ENCODE measurements around the gene DYNC1H1.
A peak's percentile ranks its signal among the peaks of the same experiment; 100 is the strongest.

Gene DYNC1H1

DNA sequence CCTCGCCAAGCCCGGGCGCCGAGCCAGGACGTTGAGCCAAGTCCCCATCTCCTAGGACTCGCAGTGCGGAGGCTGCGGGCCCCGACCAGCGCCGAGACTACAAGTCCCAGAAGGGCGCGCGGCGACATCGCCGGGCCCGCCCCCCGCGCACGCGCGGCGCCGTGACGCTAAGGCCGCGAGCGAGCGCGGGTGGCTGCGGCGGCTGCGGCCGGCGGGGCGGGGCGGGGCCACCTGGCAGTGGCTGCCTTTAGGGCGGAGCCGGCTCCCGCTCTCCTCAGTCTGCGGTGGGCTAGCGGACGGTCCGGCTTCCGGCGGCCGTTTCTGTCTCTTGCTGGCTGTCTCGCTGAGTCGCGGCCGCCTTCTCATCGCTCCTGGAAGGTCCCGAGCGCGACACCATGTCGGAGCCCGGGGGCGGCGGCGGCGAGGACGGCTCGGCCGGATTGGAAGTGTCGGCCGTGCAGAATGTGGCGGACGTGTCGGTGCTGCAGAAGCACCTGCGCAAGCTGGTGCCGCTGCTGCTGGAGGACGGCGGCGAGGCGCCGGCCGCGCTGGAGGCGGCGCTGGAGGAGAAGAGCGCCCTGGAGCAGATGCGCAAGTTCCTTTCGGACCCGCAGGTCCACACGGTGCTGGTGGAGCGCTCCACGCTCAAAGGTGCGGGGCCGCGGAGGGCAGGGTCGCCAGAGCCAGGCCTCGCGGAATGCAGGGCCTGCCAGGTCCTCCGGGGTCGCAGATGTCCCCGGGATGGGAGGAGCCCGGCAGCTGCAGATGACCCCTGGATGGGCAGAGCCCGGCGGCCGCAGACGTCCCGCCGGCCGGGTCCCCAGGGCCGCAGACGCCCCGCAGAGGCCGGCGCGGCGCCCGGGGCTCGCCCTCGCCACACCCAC is at the start of gene DYNC1H1:
Gene DYNC1H1 (plus strand): TSS at position 277 of the 884 bp plus-strand sequence. CDS start 119 bp downstream, at position 396.
- peak; percentile 72 for DNase-seq (ENCODE audit: low read depth, low spot score)

DNA sequence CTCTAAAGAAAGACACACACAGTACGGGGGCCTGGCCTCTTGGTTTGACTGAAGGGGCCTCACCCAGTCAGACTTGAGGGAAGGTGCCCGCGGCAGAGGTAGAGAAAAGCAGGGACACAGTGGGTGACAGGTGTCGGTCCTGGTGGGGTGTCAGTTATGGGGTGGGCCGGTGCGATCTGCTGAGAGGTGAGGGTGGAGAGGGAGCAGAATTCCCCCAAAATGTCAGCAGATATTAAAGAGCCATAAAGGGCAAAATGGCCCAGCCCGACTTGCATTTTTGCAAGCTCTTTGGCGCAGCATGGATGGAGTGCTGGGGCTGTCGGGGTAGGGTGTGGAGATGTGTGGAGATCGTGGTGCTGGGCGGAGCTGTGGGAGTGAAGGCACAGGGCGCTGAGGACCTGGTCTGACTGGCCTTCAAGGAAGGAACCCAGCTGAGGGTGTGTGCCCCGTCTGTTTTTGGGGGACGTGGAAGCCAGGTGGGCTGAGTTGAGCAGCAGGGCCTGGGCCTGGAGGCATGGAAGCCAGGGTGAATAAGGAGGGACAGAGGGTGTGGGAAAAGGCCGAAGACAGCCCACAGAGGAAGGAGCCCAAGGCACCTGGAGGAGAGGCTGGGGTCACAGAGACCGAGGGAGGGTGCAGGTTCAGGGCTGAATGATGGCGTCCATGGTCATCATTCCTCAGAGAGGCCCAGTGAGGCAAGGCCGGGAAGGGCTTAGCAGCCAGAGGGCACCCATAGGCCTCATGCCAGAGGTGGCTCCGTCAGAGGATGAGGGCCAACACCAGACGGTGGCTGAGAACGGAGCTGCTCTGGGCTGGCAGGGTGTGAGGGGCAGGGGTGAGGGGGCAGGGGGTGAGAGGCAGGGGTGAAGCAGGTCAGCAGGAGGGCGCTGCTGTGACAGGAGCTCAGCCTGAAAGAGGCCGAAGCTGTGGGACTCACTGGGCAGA is 48.2 kb upstream of the DYNC1H1 start:
- DNase-seq (ENCODE audit: low read depth, low spot score): no peak

DNA sequence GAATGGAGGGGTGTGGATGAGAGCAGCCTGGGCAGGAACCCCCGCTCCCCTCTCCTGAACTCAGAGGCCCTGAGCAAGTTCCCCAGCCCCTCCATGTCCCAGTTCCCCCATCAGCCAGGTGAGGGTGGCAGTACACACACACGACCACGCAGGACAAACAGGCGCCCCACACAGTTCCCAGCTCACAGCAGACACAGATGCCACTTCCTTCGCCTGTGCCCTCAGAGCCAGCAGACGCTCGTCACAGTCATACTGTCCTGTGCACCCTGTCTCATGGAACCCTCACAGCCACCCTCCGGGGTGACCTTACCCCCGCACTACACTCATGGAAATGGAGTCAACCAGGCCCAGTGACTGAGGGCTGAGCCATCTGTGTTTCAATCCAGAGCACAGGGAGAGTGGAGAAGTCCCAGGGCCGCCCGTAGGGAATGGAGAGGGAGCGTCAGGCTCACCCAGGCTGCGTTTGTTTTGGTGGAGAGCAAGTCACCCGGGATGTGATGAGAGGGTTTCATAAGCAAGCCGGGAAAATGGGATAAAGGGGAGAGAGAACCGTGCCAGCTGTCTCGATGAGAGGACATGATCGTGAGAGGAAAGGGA is 47.5 kb upstream of the DYNC1H1 start:
- no peak for DNase-seq (ENCODE audit: low read depth, low spot score)

DNA sequence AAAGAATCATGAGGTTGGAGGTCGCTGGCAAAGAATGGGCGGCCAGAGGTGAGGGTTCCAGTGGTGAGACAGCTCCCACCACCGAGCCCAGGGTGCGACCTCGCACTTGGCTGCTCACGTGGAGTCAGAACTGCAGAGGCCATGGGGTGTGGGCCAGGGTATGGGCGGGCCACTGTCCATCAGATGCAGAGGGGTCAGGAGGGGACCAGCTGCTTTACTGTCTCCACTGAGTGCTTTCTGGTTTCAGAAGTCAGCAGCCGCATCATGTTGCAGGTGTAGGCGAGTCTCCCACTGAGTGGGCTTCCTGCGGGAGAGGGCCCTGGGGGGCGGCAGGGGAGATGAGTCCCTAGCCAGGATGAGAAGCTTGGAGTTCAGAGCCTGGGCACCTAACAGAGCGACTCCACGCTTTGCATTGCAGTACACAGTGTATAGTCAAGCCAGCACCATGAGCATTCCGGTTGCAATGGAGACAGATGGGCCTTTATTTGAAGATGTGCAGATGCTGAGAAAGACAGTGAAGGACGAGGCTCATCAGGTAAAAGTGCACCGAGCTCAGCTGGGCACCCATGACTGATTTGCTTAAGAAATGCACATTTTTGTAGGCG is 46.9 kb upstream of the DYNC1H1 start:
- DNase-seq (ENCODE audit: low read depth, low spot score): no peak

DNA sequence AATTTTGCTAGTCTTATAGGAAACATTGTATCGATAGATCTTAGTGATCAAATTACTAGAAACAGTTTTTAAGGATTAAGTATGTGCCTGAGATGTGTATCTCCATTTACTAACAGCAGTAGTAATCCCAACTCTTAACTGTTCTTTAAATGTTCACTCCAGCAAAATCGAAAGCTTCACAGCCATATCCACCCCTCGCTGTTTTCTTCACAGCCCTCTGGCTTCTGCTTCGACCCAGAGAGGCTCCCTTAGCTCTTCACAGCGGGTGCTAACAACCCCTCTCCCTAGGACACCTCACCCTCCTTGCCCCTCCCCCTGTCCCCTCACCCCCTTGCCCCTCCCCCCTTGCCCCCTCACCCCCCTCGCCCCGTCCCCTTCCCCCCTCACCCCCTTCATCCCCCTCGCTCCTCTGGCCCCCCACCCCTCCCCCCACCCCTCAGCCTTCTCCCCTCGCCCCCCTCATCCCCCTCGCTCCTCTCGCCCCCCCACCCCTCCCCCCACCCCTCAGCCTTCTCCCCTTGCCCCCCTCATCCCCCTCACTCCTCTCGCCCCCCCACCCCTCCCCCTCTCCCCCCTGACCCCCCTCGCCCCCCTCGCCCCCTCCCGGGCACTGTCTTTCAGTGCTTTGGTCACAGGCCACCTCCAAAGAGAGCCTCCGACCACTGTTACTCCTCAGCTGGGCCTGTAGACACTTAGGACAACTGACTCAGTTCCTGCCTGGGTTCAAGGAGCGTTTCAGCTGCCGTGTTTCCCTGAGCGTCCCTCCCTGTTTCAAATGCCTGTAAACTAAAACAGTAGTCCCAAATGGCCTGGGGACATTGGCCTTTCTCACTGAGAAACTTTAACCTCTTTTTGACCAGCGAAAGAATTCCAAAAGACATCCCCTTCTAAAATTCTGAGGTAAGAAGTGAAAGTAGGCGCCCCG is 46.0 kb upstream of the DYNC1H1 start:
- no peak for DNase-seq (ENCODE audit: low read depth, low spot score)

DNA sequence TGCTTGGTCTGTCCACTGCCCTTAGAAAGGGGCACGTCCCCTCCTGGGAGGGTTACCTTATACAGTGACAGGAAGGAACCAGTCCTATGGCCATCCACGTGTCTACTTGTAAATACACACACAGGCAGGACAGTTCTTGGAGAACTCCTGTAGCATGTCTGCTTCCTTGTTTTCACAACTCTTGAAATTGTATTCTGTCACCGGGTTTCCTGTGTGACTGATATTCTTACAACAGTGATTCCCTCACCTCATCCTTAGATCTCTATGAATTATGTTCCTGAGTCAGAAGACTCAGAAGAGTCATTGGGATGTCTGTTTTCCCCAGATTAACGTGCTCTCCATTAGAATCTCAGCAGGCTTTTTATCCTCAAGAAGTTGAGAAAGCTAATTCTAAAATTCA is 44.1 kb upstream of the DYNC1H1 start:
- no peak for DNase-seq (ENCODE audit: low read depth, low spot score)

DNA sequence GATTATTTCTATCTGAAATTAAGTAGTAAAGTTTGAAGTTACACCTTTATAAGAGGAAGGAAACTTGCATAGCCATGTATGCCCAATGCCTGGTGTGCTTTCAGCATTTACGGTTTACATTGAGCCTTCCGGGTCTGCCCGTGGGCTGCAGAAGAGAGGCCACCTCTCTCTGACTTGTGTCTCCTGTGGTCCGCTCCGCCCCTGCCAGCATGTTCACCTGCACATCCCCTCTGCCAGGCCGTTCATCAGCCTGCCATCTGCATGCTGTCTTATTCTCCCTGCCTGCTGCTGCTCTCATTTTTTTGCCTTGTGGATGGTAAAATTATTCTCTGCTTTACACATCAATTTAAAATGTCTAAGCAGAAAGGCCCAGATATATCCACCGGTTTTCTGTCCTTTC is 41.5 kb upstream of the DYNC1H1 start:
- DNase-seq (ENCODE audit: low read depth, low spot score): no peak

DNA sequence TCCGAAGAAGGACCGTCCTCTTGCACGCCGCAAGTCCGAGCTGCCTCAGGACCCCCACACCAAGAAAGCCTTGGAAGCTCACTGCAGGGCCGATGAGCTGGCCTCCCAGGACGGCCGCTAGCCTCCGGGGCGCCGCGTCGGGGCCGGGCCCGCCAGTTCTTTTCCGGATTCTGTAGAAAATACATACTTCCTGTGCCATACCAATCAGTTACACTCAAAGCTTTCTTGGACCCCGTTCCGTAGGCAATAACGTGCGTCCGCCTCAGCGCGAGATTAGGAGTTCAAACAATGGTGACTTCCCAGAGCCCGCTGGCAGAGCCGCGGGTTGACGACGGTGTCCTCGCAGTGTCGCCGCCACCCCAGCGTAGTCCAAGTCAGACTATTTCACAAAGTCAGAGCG is 39.2 kb upstream of the DYNC1H1 start:
- DNase-seq (ENCODE audit: low read depth, low spot score): no peak

DNA sequence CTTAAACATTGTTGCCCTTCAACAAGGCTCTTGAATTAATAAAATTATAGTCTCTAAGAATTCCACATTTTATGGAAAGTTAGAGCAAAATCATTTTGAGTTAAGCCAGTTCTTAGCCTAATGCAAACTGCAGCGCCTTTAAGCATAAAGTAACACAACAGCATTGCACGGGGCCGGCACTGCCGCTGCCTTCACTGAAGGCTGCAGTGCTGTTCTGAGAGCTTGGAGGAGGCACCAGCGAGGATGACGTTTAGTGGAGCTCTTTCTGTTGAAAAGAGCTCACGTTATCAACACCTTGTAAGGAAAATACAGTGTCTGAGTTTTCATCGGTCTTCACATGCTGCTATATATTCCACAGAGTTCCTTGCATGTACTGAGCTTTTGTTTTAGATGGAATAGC is 38.3 kb upstream of the DYNC1H1 start:
- DNase-seq (ENCODE audit: low read depth, low spot score): no peak

DNA sequence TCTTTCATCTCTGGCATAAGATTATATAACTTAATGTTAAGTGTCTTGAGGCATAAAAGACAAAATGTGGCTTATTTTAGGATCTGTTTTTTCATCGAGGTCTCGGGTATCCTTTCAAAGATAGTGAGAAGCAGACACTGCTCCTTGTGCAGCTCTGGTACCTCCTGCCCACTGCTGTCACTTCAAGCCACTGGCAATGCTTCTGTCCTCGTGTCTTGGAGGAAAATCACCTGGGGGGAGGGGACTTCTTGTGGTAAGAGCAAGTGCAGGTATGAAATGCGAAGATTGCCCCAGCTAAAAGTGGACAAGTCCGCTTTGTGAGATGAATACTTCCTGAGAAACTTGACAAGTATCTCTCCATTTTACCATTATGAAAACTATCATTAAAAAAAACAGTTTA is 37.8 kb upstream of the DYNC1H1 start:
- no peak for DNase-seq (ENCODE audit: low read depth, low spot score)

DNA sequence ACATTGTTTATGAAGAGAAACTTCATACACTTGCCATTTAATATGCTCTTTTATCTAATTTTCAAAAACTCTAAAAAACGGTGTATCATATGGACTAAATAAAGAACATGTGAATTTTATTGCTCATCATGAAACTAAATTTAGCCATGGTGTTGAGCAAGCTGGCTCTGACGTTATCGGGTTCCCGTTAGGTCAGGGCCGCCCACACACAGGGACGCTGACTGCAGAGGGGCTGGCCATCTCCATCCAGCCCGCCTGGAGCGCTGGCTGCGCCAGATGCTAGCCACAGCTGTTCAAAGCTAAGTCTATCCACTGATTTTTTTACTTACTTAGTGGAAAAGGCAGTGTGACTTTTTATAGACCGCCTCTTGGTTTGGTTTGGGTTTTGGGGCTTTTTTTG is 36.5 kb upstream of the DYNC1H1 start:
- no peak for DNase-seq (ENCODE audit: low read depth, low spot score)

DNA sequence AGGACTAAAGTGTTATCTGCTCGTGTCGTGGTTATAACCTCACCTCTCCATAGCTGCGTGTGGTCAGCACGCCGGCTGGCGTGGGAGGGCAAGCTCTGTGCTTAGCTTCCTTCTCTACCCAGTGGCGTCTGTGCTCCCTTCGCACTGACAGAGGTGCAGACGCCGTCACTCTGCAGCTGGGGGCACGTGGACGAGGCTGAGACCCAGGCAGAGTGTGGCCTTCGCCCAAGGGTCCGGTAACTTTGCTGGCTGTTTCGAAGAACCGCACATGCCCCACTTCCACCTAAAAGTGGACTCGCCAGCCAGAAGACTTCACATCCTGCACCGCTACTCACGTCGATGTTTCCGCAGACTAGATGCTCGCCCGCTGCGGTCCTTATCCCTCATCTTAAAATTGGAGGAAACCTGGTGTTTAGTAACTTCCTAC is 35.9 kb upstream of the DYNC1H1 start:
- DNase-seq (ENCODE audit: low read depth, low spot score): no peak

DNA sequence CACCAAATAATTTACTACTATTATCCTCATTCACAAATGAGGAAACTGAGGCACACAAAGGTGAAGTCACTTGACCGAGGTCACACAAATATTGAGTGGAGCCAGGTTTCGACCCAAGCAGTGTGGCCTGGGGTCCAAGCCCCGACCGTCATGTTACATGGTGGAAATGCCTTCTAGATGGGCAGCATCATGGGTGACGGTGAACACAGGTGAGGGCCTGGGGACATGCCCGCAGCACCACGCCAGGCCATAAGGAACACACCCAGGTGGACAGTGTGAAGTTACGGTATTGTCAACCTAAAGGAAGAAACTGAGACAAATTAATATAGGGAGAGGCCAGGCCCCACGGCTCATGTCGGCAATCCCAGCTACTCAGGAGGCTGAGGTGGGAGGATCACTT is 35.3 kb upstream of the DYNC1H1 start:
- DNase-seq (ENCODE audit: low read depth, low spot score): no peak

DNA sequence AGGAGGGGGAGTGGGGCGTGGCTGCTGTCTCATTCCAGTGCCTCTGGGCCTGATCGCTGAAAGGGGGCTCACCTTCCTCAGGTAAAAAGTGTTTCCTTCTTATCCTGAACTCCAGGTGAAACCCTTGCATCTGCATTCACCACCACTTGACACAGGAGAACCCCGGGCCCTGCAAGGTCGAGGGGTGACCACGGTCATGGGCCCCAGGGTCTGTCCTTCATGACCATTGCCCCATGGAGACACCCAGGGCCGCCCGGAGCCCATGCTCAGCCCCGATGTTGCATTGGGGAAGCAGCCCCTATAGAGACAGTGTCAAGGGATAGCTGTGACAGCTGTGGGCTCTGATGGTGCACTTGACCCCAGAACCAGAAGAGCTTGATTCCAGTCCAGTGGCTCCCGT is 34.4 kb upstream of the DYNC1H1 start:
- no peak for DNase-seq (ENCODE audit: low read depth, low spot score)

DNA sequence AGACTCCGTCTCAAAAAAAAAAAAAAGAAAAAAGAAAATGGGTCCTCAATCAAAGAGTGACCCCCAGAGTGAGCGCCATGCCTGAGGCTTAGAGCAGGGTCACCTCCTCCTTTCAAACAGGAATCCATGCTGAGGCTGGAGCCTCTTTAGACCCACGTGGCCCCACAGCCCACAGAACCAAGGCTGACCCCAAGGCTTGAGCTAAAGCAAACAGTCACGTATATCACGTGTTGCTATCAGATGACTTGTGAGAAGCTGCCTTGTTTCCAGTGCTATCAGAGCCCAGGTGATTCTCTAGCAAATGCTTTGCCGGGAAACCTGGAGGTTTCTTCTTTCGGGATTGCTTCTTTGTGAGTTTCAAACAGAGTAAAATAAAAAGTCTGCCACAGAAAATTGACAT is 31.7 kb upstream of the DYNC1H1 start:
- no peak for DNase-seq (ENCODE audit: low read depth, low spot score)

DNA sequence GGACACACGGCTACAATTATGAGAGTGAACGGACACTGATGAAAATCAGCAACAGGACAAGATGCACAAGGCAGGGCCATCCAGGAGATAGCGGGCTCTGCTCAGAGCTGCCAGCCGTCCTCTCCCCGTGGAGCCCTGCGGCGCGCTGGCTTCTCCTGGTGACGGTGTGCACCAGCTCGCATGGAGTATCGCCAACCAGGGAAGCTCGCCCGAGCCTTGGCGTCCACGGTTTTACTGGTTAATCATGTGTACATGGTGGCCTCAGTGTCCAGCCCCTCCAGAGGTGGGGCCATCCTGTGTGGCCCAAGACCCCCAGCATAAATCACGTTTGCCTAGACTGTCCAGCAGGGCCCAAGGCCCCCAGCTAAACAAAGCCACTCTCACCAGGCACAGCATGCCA is 31.2 kb upstream of the DYNC1H1 start:
- no peak for DNase-seq (ENCODE audit: low read depth, low spot score)

DNA sequence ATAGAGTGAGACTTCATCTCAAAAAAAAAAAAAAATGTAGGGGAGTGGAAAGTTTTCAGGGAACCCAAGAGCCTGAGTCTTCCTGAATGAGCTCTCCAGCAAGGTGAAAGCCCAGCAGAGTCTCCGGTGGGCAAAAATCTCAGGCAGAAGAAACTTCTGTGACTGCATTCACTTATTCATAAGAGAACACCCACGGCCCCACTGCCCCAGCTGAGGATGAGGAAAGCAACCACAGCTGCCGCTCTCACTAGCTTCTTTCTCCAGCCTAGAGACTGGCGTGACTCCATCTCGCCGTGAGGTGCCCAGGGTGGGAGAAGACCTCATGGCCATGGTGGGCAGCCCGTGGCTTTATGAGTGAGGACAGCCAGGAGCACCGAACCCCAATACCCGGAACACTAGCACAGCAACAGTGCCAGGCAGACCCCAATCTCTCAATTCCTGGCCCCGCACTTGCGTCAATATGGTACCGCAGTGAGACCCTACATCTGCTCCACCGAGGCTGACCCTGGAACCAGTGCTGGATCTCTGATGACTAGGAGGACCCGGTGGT is 29.7 kb upstream of the DYNC1H1 start:
- DNase-seq (ENCODE audit: low read depth, low spot score): no peak

DNA sequence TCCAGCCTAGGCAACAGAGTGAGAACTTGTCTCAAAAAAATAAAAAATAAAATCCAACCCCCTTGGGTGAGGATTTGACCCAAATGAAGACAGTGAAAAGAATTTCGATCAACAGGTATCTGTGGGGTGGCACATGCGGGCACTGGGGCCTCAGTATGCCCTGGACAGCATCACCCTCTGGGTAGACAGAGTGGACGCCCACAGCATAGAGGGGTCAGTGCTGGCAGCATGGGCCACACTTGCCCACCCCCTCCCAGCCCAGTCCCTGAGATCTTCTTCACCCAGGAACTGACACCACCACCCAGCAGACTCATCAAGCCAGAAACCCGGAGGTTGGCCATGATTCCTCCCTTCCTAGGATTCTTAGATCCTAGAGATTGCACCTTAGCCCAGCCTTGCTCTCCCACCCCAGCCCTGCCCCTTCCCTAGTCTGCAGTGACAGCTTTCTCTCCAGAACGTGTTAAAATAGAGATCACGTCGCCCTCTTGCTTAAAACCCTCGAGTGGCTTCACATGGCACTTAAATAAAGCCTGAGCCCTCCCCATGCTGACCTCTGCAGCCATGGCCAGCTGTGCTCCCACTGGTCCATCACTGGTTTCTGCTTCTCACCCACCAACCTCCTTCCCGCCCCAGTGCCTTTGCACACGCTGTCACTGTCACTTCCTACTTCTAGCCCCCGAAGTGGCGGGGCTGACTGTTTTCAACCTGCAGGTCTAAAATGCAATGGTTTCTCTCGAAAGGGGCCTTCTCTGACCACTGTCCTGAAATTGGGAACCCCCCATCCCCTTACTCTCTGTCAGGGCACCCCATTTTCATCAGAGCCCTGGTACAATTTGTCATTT is 26.2 kb upstream of the DYNC1H1 start:
- DNase-seq (ENCODE audit: low read depth, low spot score): no peak

DNA sequence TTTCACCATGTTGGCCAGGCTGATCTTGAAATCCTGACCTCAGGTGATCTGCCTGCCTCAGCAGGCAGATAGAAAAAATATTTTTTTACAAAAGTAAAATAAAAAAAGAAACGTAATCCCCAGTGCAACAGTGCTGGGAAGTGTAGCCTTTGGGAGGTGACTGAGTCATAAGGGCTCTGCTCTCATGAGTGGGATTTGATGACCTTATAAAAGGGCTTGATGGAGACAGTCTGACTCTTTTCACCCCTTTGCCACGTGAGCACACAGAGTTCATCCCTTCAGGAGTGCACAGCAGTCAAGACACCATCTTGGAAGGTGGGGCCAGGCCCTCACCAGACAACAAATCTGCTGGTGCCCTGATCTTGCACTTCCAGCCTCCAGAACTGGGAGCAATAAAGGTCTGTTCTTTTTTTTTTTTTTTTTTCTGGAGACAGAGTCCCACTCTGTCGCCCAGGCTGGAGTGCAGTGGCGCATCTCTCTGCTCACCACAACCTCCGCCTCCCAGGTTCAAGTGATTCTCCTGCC is 24.7 kb upstream of the DYNC1H1 start:
- DNase-seq (ENCODE audit: low read depth, low spot score): no peak

Data from activated naive CD8-positive, alpha-beta T cell treated with anti-CD3 and anti-CD28 coated beads, Interleukin-2, amount 50 U/mL, for 16 hours (primary cell).